ENCODE results near the gene NFIA. TPM values are rescaled to one million over a fixed set of nuclear protein-coding genes. Genes with fewer than 3 reads are reported as not detected.

NFIA gene
- total and polyA plus RNA-seq, 12 donors: 15.6 to 109 (median 66.3) TPM

GRCh38 chr1:61426254-61426653 lies 343.9 kb downstream of the NFIA start:
- no peaks in the 10 kb centered on the region for H3K27me3 ChIP-seq
- intact Hi-C loops (cut with DNase I): no loop called here
- H3K27ac ChIP-seq: no peak overlapping the region
- TF ChIP-seq POLR2A (IDR thresholded peaks at IDR 0.05): no peak
- no peak for TF ChIP-seq CTCF (IDR thresholded peaks at IDR 0.05)
- no peak overlapping the region for H3K4me3 ChIP-seq
- 80 to 90% (median 85%) methylated on average over 12 of the region's 12 CpGs for WGBS, 4 donors
- H3K36me3 ChIP-seq (replicated peaks in 1 of 2): no peaks in the 10 kb centered on the region
- no peaks in the 10 kb centered on the region for H3K9me3 ChIP-seq (replicated peaks in 1 of 3)
- DNase-seq: no peak
- peaks cover 0 to 14% of the 10 kb centered on the region in 2 donors for H3K4me1 ChIP-seq (replicated peaks in 1 of 2)

GRCh38 chr1:61426885-61427284 lies 344.5 kb downstream of the NFIA start:
- WGBS, 4 donors: 87 to 88% (median 87%) methylated on average over 2 of the region's 2 CpGs
- no peak overlapping the region for H3K27ac ChIP-seq
- no peak overlapping the region for H3K4me3 ChIP-seq
- H3K36me3 ChIP-seq (replicated peaks in 1 of 2): no peaks in the 10 kb centered on the region
- no peak for TF ChIP-seq CTCF (IDR thresholded peaks at IDR 0.05)
- no peak for TF ChIP-seq POLR2A (IDR thresholded peaks at IDR 0.05)
- intact Hi-C loops (cut with DNase I): no loop called here
- H3K4me1 ChIP-seq (replicated peaks in 1 of 2): peaks cover 0 to 14% of the 10 kb centered on the region in 2 donors
- H3K9me3 ChIP-seq (replicated peaks in 1 of 3): no peaks in the 10 kb centered on the region
- no peak for DNase-seq
- no peaks in the 10 kb centered on the region for H3K27me3 ChIP-seq

GRCh38 chr1:61427510-61427909 lies 345.1 kb downstream of the NFIA start:
- intact Hi-C loops (cut with DNase I): no loop called here
- H3K9me3 ChIP-seq (replicated peaks in 1 of 3): no peaks in the 10 kb centered on the region
- no peak for TF ChIP-seq POLR2A (IDR thresholded peaks at IDR 0.05)
- no peak for TF ChIP-seq CTCF (IDR thresholded peaks at IDR 0.05)
- H3K27me3 ChIP-seq: no peaks in the 10 kb centered on the region
- 73 to 83% (median 80%) methylated on average over 2 of the region's 2 CpGs for WGBS, 4 donors
- H3K27ac ChIP-seq: no peak overlapping the region
- H3K4me3 ChIP-seq: no peak overlapping the region
- H3K4me1 ChIP-seq (replicated peaks in 1 of 2): peaks cover 0 to 14% of the 10 kb centered on the region in 2 donors
- no peaks in the 10 kb centered on the region for H3K36me3 ChIP-seq (replicated peaks in 1 of 2)
- no peak for DNase-seq

GRCh38 chr1:61428146-61428545 lies 345.8 kb downstream of the NFIA start:
- WGBS, 4 donors: 88 to 95% (median 94%) methylated on average over 2 of the region's 2 CpGs

More at GRCh38 chr1:61428146-61428545, 345.8 kb downstream of the NFIA start:
- Histone ChIP-seq H3K4me1 (replicated peaks in 1 of 2) (peaks cover 0 to 19% of the 10 kb centered on the region in 2 donors), H3K27ac (no peak overlapping the region), H3K4me3 (no peak overlapping the region), H3K36me3 (replicated peaks in 1 of 2) (no peaks in the 10 kb centered on the region), H3K27me3 (no peaks in the 10 kb centered on the region), H3K9me3 (replicated peaks in 1 of 3) (no peaks in the 10 kb centered on the region)
- intact Hi-C loops (cut with DNase I): no loop called here
- TF ChIP-seq CTCF (IDR thresholded peaks at IDR 0.05) (no peak), POLR2A (IDR thresholded peaks at IDR 0.05) (no peak)
- DNase-seq: no peak
